WI38 (cell line): ENCODE data around the gene ZC2HC1C.

Source experiments
- H3K4me3 ChIP-seq: 2 replicates; pipeline ENCODE4 v1.5.1; 2011; ENCODE audit warnings: low read depth, mild to moderate bottlenecking, control low read depth, low read length
- TF ChIP-seq, protein P1 (sequence below): IDR thresholded peaks from 2 replicates; pipeline ENCODE4 v1.5.1; 2012; ENCODE audit warnings: low read depth, mild to moderate bottlenecking, control low read depth, low read length

Gene ZC2HC1C

DNA sequence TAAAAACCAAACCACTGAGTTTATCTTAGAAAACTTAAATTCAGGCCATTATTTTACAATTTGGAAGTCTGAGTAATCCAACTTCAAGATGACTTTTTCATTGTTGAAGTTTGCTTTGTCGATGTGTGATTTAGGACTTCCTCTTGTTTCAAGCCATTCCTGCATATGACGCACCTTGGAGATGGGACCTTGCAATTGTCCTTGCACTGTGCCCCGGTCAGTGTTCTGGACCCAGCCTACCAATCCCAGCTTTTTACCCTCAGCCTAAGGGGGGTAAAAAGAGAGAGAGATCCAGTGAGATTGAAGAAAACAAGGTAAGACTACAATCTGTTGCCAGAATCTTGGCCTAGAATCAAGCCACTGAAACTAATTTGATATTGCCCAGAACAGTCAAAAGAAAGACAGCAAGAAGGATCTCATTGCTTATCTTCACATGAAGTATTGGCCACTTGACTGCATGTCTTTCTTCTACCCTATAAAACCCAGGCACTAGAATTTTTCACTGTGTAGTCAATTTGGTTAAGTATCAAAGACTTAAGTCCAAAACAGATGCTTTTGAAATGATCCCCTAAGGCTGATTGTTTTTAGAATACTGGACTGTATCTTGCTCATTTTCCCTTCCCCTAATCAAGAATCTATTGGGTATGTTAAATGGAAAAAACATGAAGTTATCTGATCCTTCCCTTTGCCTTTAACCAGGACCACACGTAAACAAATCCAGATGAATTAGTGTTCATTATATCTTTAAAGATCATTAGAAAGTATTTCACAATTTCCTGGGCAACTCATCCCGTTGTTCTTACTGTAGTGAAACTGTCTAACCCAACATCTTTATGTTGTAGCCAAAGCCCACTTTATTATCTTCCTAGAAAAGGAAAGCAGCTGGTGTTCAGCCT is 15.8 kb upstream of the ZC2HC1C start:
- TF ChIP-seq, protein P1, sequence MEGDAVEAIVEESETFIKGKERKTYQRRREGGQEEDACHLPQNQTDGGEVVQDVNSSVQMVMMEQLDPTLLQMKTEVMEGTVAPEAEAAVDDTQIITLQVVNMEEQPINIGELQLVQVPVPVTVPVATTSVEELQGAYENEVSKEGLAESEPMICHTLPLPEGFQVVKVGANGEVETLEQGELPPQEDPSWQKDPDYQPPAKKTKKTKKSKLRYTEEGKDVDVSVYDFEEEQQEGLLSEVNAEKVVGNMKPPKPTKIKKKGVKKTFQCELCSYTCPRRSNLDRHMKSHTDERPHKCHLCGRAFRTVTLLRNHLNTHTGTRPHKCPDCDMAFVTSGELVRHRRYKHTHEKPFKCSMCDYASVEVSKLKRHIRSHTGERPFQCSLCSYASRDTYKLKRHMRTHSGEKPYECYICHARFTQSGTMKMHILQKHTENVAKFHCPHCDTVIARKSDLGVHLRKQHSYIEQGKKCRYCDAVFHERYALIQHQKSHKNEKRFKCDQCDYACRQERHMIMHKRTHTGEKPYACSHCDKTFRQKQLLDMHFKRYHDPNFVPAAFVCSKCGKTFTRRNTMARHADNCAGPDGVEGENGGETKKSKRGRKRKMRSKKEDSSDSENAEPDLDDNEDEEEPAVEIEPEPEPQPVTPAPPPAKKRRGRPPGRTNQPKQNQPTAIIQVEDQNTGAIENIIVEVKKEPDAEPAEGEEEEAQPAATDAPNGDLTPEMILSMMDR, result no peak
- no peak overlapping the region for H3K4me3 ChIP-seq

DNA sequence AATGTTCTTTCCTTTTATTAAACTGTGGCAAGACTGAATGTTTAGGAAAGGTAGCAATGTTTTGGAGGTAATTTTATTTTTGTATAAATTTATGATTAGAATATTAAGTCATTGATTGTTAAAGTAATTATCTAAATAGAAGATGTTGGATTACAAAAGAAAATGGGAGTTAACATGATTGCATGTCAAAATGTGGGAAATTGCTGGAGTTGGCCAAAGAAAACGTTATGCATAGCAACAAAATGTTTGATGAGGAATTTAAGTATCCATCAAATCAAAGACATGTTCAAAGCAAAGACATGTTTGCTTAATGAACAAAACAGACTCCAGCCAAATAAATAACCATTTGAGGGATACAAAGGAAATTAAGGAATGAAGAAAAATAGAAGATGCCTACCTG is 15.0 kb upstream of the ZC2HC1C start:
- no peak overlapping the region for H3K4me3 ChIP-seq
- TF ChIP-seq, protein P1, result no peak

DNA sequence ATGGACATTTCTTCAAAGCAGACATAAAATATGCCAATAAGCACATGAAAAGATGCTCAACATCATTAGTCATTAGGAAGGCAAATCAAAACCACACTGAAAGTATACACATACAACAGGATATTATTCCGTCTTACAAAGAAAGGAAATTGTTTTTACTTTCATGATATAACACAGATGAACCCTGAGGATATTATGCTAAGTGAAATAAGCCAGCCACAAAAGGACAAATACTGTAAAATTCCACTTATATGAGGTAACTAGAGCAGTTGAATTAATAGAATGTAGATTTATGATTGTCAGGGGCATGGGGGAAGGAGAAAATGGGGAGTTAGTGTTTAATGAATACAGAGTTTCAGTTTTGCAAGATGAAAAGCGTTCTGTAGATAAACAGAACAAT is 9.8 kb upstream of the ZC2HC1C start:
- TF ChIP-seq, protein P1, result no peak
- H3K4me3 ChIP-seq, result no peak overlapping the region

DNA sequence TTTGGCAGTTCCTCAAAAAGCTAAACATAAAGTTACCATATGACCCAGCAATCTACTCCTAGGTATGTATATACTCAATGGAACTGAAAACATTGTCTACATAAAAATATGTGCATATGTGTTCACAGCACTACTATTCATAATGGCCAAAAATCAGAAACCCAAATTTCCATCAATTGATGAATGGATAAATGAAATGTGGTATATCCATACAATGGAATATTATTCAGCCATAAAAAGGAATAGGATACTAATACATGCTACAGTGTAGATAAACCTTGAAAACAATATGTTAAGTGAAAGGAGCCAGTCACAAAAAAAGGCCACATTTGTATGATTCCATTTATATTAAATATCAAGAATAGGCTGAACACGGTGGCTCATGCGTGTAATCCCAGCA is 9.0 kb upstream of the ZC2HC1C start:
- TF ChIP-seq, protein P1, result no peak
- H3K4me3 ChIP-seq, result no peak overlapping the region

DNA sequence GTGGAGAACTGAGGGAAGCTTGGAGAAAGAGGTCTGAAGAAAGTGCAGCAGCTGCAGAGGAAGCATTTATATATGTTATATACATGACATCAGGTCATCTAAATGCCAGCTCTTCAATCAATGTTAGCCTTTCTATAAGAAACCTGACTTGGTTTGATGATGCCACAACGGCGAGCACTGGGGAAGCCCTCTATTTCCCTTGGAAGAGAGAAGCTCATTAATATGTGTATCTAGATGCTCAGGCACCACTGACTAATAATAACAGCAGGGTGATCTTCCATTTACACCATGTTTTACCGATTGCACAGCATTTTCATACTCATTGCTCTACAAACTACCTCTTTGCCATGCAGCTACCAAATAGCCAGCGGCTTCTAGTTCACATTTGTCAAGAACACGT is 6.4 kb upstream of the ZC2HC1C start:
- TF ChIP-seq, protein P1, result no peak
- H3K4me3 ChIP-seq, result peak overlapping the region; percentile 94

DNA sequence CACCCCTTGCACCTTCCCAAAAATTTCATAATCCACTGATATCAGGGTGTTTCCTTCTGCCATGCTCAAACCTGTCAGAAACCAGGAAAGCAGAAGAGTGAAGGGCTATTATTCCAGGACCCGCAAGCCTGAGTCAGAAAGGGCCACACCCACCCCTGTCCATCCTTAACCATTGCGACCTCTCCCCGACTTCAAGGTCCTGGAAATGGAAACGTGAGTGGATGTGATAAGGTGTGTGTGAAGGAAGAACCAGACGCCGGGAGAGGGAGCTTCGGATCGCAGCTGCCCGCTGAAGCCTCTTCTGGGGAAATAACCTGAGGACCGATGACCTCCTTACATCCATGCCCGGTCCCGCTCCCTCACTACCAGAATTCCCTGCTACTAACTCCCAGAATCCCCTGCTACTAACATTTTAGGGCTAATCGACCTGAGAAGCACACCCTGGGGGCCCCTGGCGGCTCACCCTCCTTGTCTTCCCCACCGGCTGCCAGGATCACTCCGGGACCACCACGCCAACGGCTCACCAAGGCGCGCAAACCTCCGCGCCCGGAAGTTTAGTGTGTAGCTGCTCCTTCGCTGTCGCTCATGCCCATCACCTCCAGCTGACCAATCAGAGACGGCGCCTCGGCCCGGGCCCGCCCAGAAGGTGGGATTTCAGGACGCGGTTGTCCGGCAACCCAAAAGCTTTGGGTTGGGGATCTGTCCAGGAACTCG is 5.8 kb upstream of the ZC2HC1C start, which contains the start of gene ACYP1:
ACYP1 (minus strand) TSS at position 534 of the 714 bp plus-strand sequence; CDS start at position 63, 471 bp downstream.
- TF ChIP-seq, protein P1, result no peak
- H3K4me3 ChIP-seq, result peak within 1 kb of the TSS; percentile 94

DNA sequence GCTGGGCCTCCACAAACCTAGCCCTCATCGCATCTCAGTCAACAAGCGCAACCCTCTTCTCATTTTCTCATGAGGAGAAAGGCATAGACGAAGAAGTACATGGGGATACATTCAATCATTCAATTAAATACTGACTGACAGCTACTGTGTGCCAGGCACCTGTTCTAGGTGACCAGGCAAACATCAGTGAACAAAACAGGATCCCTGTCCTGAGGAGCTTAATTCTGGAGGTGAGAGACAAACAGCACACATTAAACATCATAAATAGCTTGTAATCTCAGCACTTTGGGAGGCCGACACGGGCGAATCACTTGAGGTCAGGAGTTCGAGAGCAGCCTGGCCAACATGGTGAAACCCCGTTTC is 5.3 kb upstream of the ZC2HC1C start:
- peak overlapping the region; percentile 94 for H3K4me3 ChIP-seq
- TF ChIP-seq, protein P1, result no peak
